Measurements from ENCODE around the gene CEMIP.

CEMIP gene

GRCh38 chr15:80902298-80902801 lies 123.2 kb downstream of the CEMIP start:
- H3K4me1 Mint-ChIP-seq = no peaks in the 10 kb centered on the region
- ATAC-seq (replicated peaks; ENCODE audit: extremely low read depth, poor library complexity, severe bottlenecking) = no peak
- no peaks in the 10 kb centered on the region for H3K27me3 Mint-ChIP-seq
- no peak overlapping the region for H3K27ac Mint-ChIP-seq (ENCODE audit: low read depth)
- DNase-seq (ENCODE audit: low spot score in 2 of 2) = no peak
- no peak overlapping the region for H3K4me3 Mint-ChIP-seq
- no peaks in the 10 kb centered on the region for H3K9me3 Mint-ChIP-seq
- H3K36me3 Mint-ChIP-seq (ENCODE audit: insufficient read depth) = no peaks in the 10 kb centered on the region

- Mint-ChIP-seq H3K27ac (ENCODE audit: low read depth) (no peak overlapping the region), H3K4me3 (no peak overlapping the region), H3K27me3 (no peaks in the 10 kb centered on the region), H3K4me1 (no peaks in the 10 kb centered on the region), H3K9me3 (no peaks in the 10 kb centered on the region), H3K36me3 (ENCODE audit: insufficient read depth) (no peaks in the 10 kb centered on the region)
- no peak for ATAC-seq (replicated peaks; ENCODE audit: extremely low read depth, poor library complexity, severe bottlenecking)
- DNase-seq (ENCODE audit: low spot score in 2 of 2) = no peak
Observed at GRCh38 chr15:80904998-80905397, 125.8 kb downstream of the CEMIP start.

DNA sequence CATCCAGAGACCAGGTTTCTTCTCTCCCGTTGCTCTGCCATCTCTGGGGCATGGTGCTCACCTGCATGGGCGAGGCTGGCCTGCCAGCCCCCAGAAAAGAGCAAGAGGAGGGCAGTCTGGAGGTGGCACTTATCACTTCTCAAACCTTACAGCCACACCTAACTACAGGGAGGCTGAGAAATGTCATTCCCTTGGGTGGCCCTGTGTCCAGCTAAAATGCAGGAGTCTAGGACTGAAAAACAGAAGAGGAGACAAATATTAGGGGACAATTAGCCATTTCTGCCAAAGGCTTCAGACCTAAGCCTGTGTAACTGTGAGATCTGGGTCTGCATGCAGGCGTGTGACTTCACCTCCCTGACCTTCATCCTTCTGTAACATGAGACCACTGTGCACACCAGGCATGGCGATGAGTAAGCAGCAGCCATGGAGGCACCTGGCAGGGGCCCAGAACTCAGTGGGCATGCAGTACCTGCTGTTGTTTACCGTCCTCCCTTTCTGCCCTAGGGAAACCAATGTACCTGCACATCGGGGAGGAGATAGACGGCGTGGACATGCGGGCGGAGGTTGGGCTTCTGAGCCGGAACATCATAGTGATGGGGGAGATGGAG lies 127.1 kb downstream of the CEMIP start:
- no peak for ATAC-seq (replicated peaks; ENCODE audit: extremely low read depth, poor library complexity, severe bottlenecking)
- Mint-ChIP-seq H3K9me3 (no peaks in the 10 kb centered on the region), H3K27me3 (no peaks in the 10 kb centered on the region), H3K4me1 (no peaks in the 10 kb centered on the region), H3K4me3 (no peak overlapping the region), H3K36me3 (ENCODE audit: insufficient read depth) (no peaks in the 10 kb centered on the region), H3K27ac (ENCODE audit: low read depth) (no peak overlapping the region)
- no peak for DNase-seq (ENCODE audit: low spot score in 2 of 2)

GRCh38 chr15:80911821-80912220 lies 132.7 kb downstream of the CEMIP start:
- no peak overlapping the region for H3K27ac Mint-ChIP-seq (ENCODE audit: low read depth)

DNA sequence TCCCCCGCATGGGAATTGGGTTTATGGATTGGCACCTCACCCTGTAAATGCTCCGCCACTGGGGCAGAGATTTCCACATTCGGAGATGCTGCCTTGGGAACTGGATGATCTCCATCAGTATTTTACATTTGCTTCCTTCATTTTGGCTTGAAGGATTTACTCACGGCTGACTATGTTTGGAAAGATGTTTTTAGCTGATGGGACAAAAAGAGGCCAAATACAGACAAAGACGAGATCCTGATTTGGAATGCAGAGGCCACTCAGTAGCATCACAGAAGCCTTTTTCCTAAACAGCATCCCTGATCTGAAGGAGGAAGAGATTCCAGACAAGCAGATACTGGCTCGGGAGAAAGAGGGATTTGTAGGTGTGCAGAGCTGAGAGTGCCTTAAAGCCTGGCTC lies 133.5 kb downstream of the CEMIP start:
- no peak for ATAC-seq (replicated peaks; ENCODE audit: extremely low read depth, poor library complexity, severe bottlenecking)
- Mint-ChIP-seq H3K27ac (ENCODE audit: low read depth) (no peak overlapping the region), H3K36me3 (ENCODE audit: insufficient read depth) (no peaks in the 10 kb centered on the region), H3K4me1 (peaks cover 9% of the 10 kb centered on the region), H3K9me3 (no peaks in the 10 kb centered on the region), H3K27me3 (no peaks in the 10 kb centered on the region), H3K4me3 (no peak overlapping the region)
- DNase-seq (ENCODE audit: low spot score in 2 of 2) = no peak

More at GRCh38 chr15:80911821-80912220, 132.7 kb downstream of the CEMIP start:
- no peaks in the 10 kb centered on the region for H3K27me3 Mint-ChIP-seq
- peaks cover 9% of the 10 kb centered on the region for H3K4me1 Mint-ChIP-seq
- H3K4me3 Mint-ChIP-seq = no peak overlapping the region
- no peak for DNase-seq (ENCODE audit: low spot score in 2 of 2)
- no peaks in the 10 kb centered on the region for H3K36me3 Mint-ChIP-seq (ENCODE audit: insufficient read depth)
- H3K9me3 Mint-ChIP-seq = no peaks in the 10 kb centered on the region
- ATAC-seq (replicated peaks; ENCODE audit: extremely low read depth, poor library complexity, severe bottlenecking) = no peak

DNA sequence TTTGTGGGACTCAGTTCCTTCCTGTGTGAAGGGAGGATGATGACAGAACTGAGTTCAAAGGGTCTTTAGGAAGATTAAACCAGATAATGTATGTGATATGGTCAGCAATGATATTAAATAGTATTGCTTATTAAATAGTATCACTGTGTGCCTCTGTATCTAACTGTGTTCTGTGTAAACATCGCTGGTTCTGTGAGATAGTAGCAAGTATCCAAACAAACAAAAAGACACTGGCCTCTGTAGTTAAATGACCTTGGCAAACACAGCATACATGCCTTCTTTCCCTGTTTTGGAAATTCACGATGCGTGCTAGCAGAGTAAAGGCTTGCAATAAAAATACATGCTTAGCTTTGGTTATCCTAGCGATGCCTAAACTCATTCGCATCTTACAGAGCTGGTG lies 134.4 kb downstream of the CEMIP start:
- Mint-ChIP-seq H3K4me3 (no peak overlapping the region), H3K27me3 (no peaks in the 10 kb centered on the region), H3K27ac (ENCODE audit: low read depth) (no peak overlapping the region), H3K36me3 (ENCODE audit: insufficient read depth) (no peaks in the 10 kb centered on the region), H3K4me1 (peaks cover 9% of the 10 kb centered on the region), H3K9me3 (no peaks in the 10 kb centered on the region)
- DNase-seq (ENCODE audit: low spot score in 2 of 2) (no peak), ATAC-seq (replicated peaks; ENCODE audit: extremely low read depth, poor library complexity, severe bottlenecking) (no peak)

GRCh38 chr15:80915472-80915871 lies 136.3 kb downstream of the CEMIP start:
- no peaks in the 10 kb centered on the region for H3K27me3 Mint-ChIP-seq
- peaks cover 13% of the 10 kb centered on the region for H3K4me1 Mint-ChIP-seq
- no peaks in the 10 kb centered on the region for H3K9me3 Mint-ChIP-seq
- no peaks in the 10 kb centered on the region for H3K36me3 Mint-ChIP-seq (ENCODE audit: insufficient read depth)
- no peak overlapping the region for H3K4me3 Mint-ChIP-seq
- H3K27ac Mint-ChIP-seq (ENCODE audit: low read depth) = no peak overlapping the region
- no peak for ATAC-seq (replicated peaks; ENCODE audit: extremely low read depth, poor library complexity, severe bottlenecking)
- no peak for DNase-seq (ENCODE audit: low spot score in 2 of 2)

GRCh38 chr15:80916056-80916455 lies 136.9 kb downstream of the CEMIP start:
- Mint-ChIP-seq H3K36me3 (ENCODE audit: insufficient read depth) (no peaks in the 10 kb centered on the region), H3K27ac (ENCODE audit: low read depth) (no peak overlapping the region), H3K27me3 (no peaks in the 10 kb centered on the region), H3K9me3 (no peaks in the 10 kb centered on the region), H3K4me1 (peaks cover 19% of the 10 kb centered on the region), H3K4me3 (no peak overlapping the region)
- ATAC-seq (replicated peaks; ENCODE audit: extremely low read depth, poor library complexity, severe bottlenecking) = no peak
- no peak for DNase-seq (ENCODE audit: low spot score in 2 of 2)

- ATAC-seq (replicated peaks; ENCODE audit: extremely low read depth, poor library complexity, severe bottlenecking) = no peak
- Mint-ChIP-seq H3K4me1 (peaks cover 30% of the 10 kb centered on the region), H3K36me3 (ENCODE audit: insufficient read depth) (no peaks in the 10 kb centered on the region)
Observed at GRCh38 chr15:80918196-80918783, 139.1 kb downstream of the CEMIP start.

DNA sequence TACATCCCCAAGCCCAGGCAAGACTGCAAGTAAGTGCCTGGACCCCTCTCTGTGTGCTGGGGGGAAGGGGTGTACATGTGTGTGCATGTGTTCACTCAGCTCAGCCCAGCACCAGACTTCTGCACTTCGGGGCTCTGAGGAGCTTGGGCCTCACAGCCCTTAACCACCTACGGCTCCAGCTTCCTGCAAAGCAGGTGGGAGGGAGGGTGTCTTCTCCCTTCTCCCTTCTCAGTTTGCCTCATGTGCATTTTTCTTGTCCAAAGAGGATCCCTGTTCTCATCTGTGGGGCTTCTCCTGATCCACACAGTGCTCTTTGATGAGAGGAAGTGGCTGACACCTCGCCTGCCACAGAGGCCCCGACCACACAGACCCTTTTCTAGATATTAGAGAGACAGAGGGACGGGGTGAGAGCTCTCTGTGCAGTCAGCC lies 141.1 kb downstream of the CEMIP start:
- peaks cover 21% of the 10 kb centered on the region for H3K4me1 Mint-ChIP-seq
- no peak overlapping the region for H3K27ac Mint-ChIP-seq (ENCODE audit: low read depth)
- H3K36me3 Mint-ChIP-seq (ENCODE audit: insufficient read depth) = no peaks in the 10 kb centered on the region
- ATAC-seq (replicated peaks; ENCODE audit: extremely low read depth, poor library complexity, severe bottlenecking) (no peak), DNase-seq (ENCODE audit: low spot score in 2 of 2) (no peak)
- no peaks in the 10 kb centered on the region for H3K9me3 Mint-ChIP-seq
- H3K27me3 Mint-ChIP-seq = no peaks in the 10 kb centered on the region
- H3K4me3 Mint-ChIP-seq = peak overlapping the region; percentile 25

More at GRCh38 chr15:80918196-80918783, 139.1 kb downstream of the CEMIP start:
- no peaks in the 10 kb centered on the region for H3K27me3 Mint-ChIP-seq
- no peak overlapping the region for H3K27ac Mint-ChIP-seq (ENCODE audit: low read depth)
- no peak for DNase-seq (ENCODE audit: low spot score in 2 of 2)
- no peaks in the 10 kb centered on the region for H3K9me3 Mint-ChIP-seq
- no peak overlapping the region for H3K4me3 Mint-ChIP-seq

- Mint-ChIP-seq H3K27me3 (no peaks in the 10 kb centered on the region), H3K4me1 (peaks cover 21% of the 10 kb centered on the region), H3K9me3 (no peaks in the 10 kb centered on the region), H3K4me3 (no peak overlapping the region), H3K36me3 (ENCODE audit: insufficient read depth) (no peaks in the 10 kb centered on the region), H3K27ac (ENCODE audit: low read depth) (no peak overlapping the region)
- ATAC-seq (replicated peaks; ENCODE audit: extremely low read depth, poor library complexity, severe bottlenecking) = no peak
- DNase-seq (ENCODE audit: low spot score in 2 of 2) = no peak
Observed at GRCh38 chr15:80921736-80922410, 142.7 kb downstream of the CEMIP start.

DNA sequence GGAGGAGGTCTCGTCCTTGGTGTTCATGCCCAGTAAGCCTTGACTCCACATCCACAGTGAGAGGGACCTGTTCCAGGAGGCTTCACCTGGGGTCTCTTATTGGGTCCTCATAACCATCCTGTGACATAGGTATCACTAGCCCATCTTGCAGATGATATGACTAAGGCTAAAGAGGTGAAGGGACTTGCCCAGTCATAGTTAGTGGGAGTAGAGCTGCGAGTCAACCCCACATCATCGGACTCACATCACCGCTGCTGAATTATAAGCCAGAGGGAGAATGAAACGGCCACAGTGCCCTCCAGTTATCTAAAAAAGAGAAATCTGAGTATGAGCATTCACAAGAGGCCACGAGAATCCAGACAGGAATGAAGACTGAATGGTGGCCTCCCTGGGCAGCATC lies 144.5 kb downstream of the CEMIP start:
- ATAC-seq (replicated peaks; ENCODE audit: extremely low read depth, poor library complexity, severe bottlenecking) = no peak
- no peaks in the 10 kb centered on the region for H3K36me3 Mint-ChIP-seq (ENCODE audit: insufficient read depth)
- H3K4me3 Mint-ChIP-seq = no peak overlapping the region
- H3K27ac Mint-ChIP-seq (ENCODE audit: low read depth) = no peak overlapping the region
- DNase-seq (ENCODE audit: low spot score in 2 of 2) = no peak
- H3K27me3 Mint-ChIP-seq = no peaks in the 10 kb centered on the region
- H3K9me3 Mint-ChIP-seq = no peaks in the 10 kb centered on the region
- H3K4me1 Mint-ChIP-seq = peaks cover 21% of the 10 kb centered on the region

GRCh38 chr15:80924278-80924677 lies 145.1 kb downstream of the CEMIP start:
- no peak for DNase-seq (ENCODE audit: low spot score in 2 of 2)

More at GRCh38 chr15:80924278-80924677, 145.1 kb downstream of the CEMIP start:
- ATAC-seq (replicated peaks; ENCODE audit: extremely low read depth, poor library complexity, severe bottlenecking) = no peak
- Mint-ChIP-seq H3K9me3 (no peaks in the 10 kb centered on the region), H3K4me3 (no peak overlapping the region), H3K27me3 (no peaks in the 10 kb centered on the region), H3K27ac (ENCODE audit: low read depth) (no peak overlapping the region), H3K4me1 (peaks cover 21% of the 10 kb centered on the region), H3K36me3 (ENCODE audit: insufficient read depth) (no peaks in the 10 kb centered on the region)
